ENCODE data around the gene NR6A1. TPM values are rescaled to one million over a fixed set of nuclear protein-coding genes. Genes with fewer than 3 reads are reported as not detected.

Gene NR6A1
- polyA plus RNA-seq, 2 donors: 0.68 to 1.4 TPM

GRCh38 chr9:124513376-124513994 lies 257.6 kb downstream of the NR6A1 start:
- H3K4me3 ChIP-seq (ENCODE audit: low read depth in 1 of 2, low read length in 2 of 2): no peak overlapping the region
- peaks cover 0 to 3% of the 10 kb centered on the region in 2 donors for H3K4me1 ChIP-seq (ENCODE audit: control insufficient read depth in 2 of 2, insufficient read depth in 2 of 2, low read length in 1 of 2)
- 30 to 40% methylated on average over 4 to 5 of the region's 5 CpGs for WGBS, 2 donors
- H3K27me3 ChIP-seq (ENCODE audit: control insufficient read depth in 1 of 2, insufficient read depth in 2 of 2, low read length in 2 of 2): no peaks in the 10 kb centered on the region
- H3K27ac ChIP-seq (ENCODE audit: low read depth in 2 of 2, low read length in 1 of 2): no peak overlapping the region
- H3K9me3 ChIP-seq (ENCODE audit: control insufficient read depth in 2 of 2, insufficient read depth in 1 of 2, low read depth in 1 of 2, low read length in 1 of 2): no peaks in the 10 kb centered on the region
- H3K36me3 ChIP-seq (ENCODE audit: control insufficient read depth in 2 of 2, insufficient read depth in 2 of 2, low read length in 1 of 2): no peaks in the 10 kb centered on the region

DNA sequence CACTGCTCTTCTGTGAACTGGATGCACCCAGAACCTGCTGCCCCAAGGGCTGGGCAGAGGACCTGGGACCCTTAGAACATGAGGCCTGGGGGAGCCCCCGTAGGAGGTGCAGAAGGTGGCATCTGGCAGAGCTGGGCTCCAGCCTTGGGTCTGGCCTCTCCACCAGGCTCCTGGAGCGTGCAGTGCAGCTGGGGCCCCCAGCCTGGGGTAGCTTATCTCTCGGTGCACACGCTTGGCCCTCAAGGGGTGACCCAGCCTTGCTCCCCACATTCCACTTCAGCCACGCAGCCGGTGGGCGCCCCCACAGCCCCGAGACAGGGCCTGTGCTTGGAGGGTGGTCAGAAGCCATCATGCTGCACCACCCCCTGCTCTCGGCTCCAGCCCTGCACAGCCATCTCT lies 258.3 kb downstream of the NR6A1 start:
- 77 to 79% methylated on average over 9 of the region's 9 CpGs for WGBS, 2 donors

GRCh38 chr9:124511891-124512805 lies 259.0 kb downstream of the NR6A1 start:
- 52 to 55% methylated on average over 21 to 23 of the region's 23 CpGs for WGBS, 2 donors
- Histone ChIP-seq H3K27ac (ENCODE audit: low read depth in 2 of 2, low read length in 1 of 2) (no peak overlapping the region), H3K36me3 (ENCODE audit: control insufficient read depth in 2 of 2, insufficient read depth in 2 of 2, low read length in 1 of 2) (no peaks in the 10 kb centered on the region), H3K27me3 (ENCODE audit: control insufficient read depth in 1 of 2, insufficient read depth in 2 of 2, low read length in 2 of 2) (no peaks in the 10 kb centered on the region), H3K4me3 (ENCODE audit: low read depth in 1 of 2, low read length in 2 of 2) (no peak overlapping the region), H3K9me3 (ENCODE audit: control insufficient read depth in 2 of 2, insufficient read depth in 1 of 2, low read depth in 1 of 2, low read length in 1 of 2) (no peaks in the 10 kb centered on the region), H3K4me1 (ENCODE audit: control insufficient read depth in 2 of 2, insufficient read depth in 2 of 2, low read length in 1 of 2) (peaks cover 0 to 3% of the 10 kb centered on the region in 2 donors)

More for the DNA sequence above, 258.3 kb downstream of the NR6A1 start:
- Histone ChIP-seq H3K36me3 (ENCODE audit: control insufficient read depth in 2 of 2, insufficient read depth in 2 of 2, low read length in 1 of 2) (no peaks in the 10 kb centered on the region), H3K4me3 (ENCODE audit: low read depth in 1 of 2, low read length in 2 of 2) (no peak overlapping the region), H3K27me3 (ENCODE audit: control insufficient read depth in 1 of 2, insufficient read depth in 2 of 2, low read length in 2 of 2) (no peaks in the 10 kb centered on the region), H3K4me1 (ENCODE audit: control insufficient read depth in 2 of 2, insufficient read depth in 2 of 2, low read length in 1 of 2) (peaks cover 0 to 3% of the 10 kb centered on the region in 2 donors), H3K27ac (ENCODE audit: low read depth in 2 of 2, low read length in 1 of 2) (no peak overlapping the region), H3K9me3 (ENCODE audit: control insufficient read depth in 2 of 2, insufficient read depth in 1 of 2, low read depth in 1 of 2, low read length in 1 of 2) (no peaks in the 10 kb centered on the region)

DNA sequence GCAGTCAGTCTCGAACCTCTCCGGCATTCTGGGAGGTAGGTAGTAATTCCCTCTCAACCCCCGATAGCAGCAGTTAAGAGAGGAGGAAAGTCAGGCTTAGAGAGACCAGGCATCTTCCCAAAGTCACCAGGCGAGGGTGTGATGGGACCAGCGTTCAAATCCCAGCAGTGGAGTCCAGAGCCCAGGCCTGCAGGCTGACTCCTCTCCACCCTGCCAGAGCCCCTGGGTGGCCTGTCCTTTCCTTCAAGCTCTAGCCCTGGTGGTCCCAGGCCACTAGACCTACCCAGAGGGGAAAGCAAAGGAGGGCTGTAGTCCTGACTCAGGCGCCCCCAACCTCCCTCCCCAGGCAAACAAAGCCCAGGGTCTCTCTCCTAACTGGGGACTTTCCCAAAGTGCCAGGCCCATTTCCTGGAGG lies 259.7 kb downstream of the NR6A1 start:
- Histone ChIP-seq H3K27me3 (ENCODE audit: control insufficient read depth in 1 of 2, insufficient read depth in 2 of 2, low read length in 2 of 2) (no peaks in the 10 kb centered on the region), H3K27ac (ENCODE audit: low read depth in 2 of 2, low read length in 1 of 2) (no peak overlapping the region), H3K36me3 (ENCODE audit: control insufficient read depth in 2 of 2, insufficient read depth in 2 of 2, low read length in 1 of 2) (no peaks in the 10 kb centered on the region), H3K9me3 (ENCODE audit: control insufficient read depth in 2 of 2, insufficient read depth in 1 of 2, low read depth in 1 of 2, low read length in 1 of 2) (no peaks in the 10 kb centered on the region), H3K4me3 (ENCODE audit: low read depth in 1 of 2, low read length in 2 of 2) (no peak overlapping the region), H3K4me1 (ENCODE audit: control insufficient read depth in 2 of 2, insufficient read depth in 2 of 2, low read length in 1 of 2) (peaks cover 0 to 3% of the 10 kb centered on the region in 2 donors)
- 79 to 86% methylated on average over 6 of the region's 6 CpGs for WGBS, 2 donors

DNA sequence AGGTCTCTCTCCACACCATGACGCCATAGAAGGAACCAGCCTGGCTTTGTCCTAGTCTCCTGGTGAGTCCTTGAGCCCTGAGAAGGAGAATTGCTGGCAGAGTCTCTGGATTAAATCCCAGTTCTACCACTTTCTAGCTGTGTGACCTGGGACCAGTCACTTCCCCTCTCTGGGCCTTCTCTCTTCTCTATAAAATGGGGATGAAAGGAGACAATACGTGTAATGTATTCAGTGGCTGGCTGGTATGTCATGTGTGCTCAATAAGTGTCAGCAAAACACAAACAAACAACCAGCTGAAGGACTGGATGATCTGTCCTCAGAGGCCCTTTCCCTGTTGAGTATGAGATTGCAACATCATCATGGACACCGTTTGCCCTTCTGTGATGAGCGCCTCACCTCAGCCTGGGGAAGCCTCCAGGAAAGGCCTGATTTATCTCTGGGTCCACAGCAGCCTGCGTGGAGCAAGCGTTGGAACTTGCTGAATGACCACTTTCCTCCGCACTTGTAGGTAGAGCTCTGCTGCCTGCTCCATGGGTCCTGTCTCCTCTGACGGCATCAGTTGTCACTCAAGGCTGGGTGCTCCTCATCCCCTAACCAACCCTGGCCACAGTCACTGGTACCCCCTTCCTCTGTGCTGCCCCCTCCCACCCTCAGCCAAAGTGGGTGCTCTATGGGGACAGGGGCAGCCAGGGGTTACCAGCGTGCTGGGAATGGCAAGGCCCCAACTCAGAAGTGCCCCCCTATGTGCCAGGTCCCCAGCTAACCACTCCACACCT lies 260.3 kb downstream of the NR6A1 start:
- Histone ChIP-seq H3K36me3 (ENCODE audit: control insufficient read depth in 2 of 2, insufficient read depth in 2 of 2, low read length in 1 of 2) (no peaks in the 10 kb centered on the region), H3K4me3 (ENCODE audit: low read depth in 1 of 2, low read length in 2 of 2) (no peak overlapping the region), H3K27me3 (ENCODE audit: control insufficient read depth in 1 of 2, insufficient read depth in 2 of 2, low read length in 2 of 2) (peaks cover 0 to under 1% of the 10 kb centered on the region in 2 donors), H3K27ac (ENCODE audit: low read depth in 2 of 2, low read length in 1 of 2) (no peak overlapping the region), H3K4me1 (ENCODE audit: control insufficient read depth in 2 of 2, insufficient read depth in 2 of 2, low read length in 1 of 2) (peaks cover 0 to 3% of the 10 kb centered on the region in 2 donors), H3K9me3 (ENCODE audit: control insufficient read depth in 2 of 2, insufficient read depth in 1 of 2, low read depth in 1 of 2, low read length in 1 of 2) (no peaks in the 10 kb centered on the region)
- WGBS, 2 donors: 77 to 78% methylated on average over 9 of the region's 9 CpGs

DNA sequence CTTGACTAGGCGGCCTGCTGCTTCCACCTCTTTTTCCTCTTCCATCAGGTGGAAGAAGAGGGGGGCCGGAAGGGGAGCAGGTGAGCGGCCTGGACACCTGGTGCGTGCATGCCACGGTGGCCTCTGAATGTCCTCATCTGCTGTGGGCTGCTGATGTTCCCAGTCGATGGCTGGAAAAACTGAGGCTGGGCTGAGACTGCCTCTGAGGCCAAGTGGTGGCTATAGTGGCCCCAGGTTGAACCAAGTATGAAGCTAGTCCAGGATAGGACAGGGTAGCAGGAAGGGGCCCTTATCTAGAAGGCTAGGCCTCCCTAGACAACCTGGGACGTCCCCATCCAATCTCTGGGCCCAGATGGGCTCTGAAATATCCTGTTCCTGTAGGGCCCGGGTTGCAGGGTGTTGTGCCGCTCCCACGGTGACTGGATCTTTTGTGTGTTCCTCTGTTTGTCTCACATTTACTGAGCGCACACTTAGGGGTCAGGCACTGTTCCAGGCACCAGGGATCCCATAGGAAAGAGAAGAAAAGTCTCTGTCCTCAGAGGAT lies 263.2 kb downstream of the NR6A1 start:
- WGBS, 2 donors: 89 to 91% methylated on average over 11 of the region's 11 CpGs
- Histone ChIP-seq H3K27ac (ENCODE audit: low read depth in 2 of 2, low read length in 1 of 2) (no peak overlapping the region), H3K27me3 (ENCODE audit: control insufficient read depth in 1 of 2, insufficient read depth in 2 of 2, low read length in 2 of 2) (peaks cover 0 to 23% of the 10 kb centered on the region in 2 donors)

GRCh38 chr9:124506931-124507879 lies 263.9 kb downstream of the NR6A1 start, which contains the start of gene NR5A1:
TSS of gene NR5A1 (minus strand) at chr9:124507399. CDS start at chr9:124503395, 4,004 bp downstream.
- WGBS, 2 donors: 94 to 96% methylated on average over 30 to 34 of the region's 34 CpGs
- no peaks in the 10 kb centered on the region for H3K36me3 ChIP-seq (ENCODE audit: control insufficient read depth in 2 of 2, insufficient read depth in 2 of 2, low read length in 1 of 2)
- no peak within 1 kb of the TSS for H3K4me3 ChIP-seq (ENCODE audit: low read depth in 1 of 2, low read length in 2 of 2)
- peaks cover 0 to 5% of the 10 kb centered on the region in 2 donors for H3K9me3 ChIP-seq (ENCODE audit: control insufficient read depth in 2 of 2, insufficient read depth in 1 of 2, low read depth in 1 of 2, low read length in 1 of 2)
- H3K4me1 ChIP-seq (ENCODE audit: control insufficient read depth in 2 of 2, insufficient read depth in 2 of 2, low read length in 1 of 2): peaks cover 10 to 12% of the 10 kb centered on the region in 2 donors
- peaks cover 0 to 26% of the 10 kb centered on the region in 2 donors for H3K27me3 ChIP-seq (ENCODE audit: control insufficient read depth in 1 of 2, insufficient read depth in 2 of 2, low read length in 2 of 2)
- H3K27ac ChIP-seq (ENCODE audit: low read depth in 2 of 2, low read length in 1 of 2): no peak within 1 kb of the TSS

More for the DNA sequence above, 263.2 kb downstream of the NR6A1 start:
- peaks cover 12% of the 10 kb centered on the region in 2 donors for H3K4me1 ChIP-seq (ENCODE audit: control insufficient read depth in 2 of 2, insufficient read depth in 2 of 2, low read length in 1 of 2)
- H3K36me3 ChIP-seq (ENCODE audit: control insufficient read depth in 2 of 2, insufficient read depth in 2 of 2, low read length in 1 of 2): no peaks in the 10 kb centered on the region
- peaks cover 0 to 4% of the 10 kb centered on the region in 2 donors for H3K9me3 ChIP-seq (ENCODE audit: control insufficient read depth in 2 of 2, insufficient read depth in 1 of 2, low read depth in 1 of 2, low read length in 1 of 2)
- no peak overlapping the region for H3K4me3 ChIP-seq (ENCODE audit: low read depth in 1 of 2, low read length in 2 of 2)

DNA sequence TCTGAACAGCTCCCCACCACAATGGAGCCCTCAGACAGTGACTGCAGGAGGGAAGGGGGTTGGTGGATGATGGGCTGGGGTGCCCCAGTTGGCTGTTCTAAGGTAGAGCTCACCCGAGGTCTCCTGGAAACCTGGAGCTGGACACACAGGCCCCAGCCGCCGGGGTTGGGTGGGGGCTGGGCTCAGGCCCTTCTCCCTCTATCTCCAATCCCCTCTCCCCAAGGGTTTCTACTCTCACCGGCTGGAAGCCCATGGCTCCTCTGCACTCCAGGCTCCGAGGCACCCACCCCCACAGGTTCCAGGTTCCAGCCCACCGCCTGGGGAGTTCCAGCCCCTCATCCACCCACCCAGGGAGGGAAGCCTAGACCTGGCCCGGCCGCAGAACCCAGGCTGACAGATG lies 264.7 kb downstream of the NR6A1 start:
- H3K4me3 ChIP-seq (ENCODE audit: low read depth in 1 of 2, low read length in 2 of 2): no peak overlapping the region
- H3K36me3 ChIP-seq (ENCODE audit: control insufficient read depth in 2 of 2, insufficient read depth in 2 of 2, low read length in 1 of 2): no peaks in the 10 kb centered on the region
- H3K4me1 ChIP-seq (ENCODE audit: control insufficient read depth in 2 of 2, insufficient read depth in 2 of 2, low read length in 1 of 2): peaks cover 9 to 12% of the 10 kb centered on the region in 2 donors
- H3K27me3 ChIP-seq (ENCODE audit: control insufficient read depth in 1 of 2, insufficient read depth in 2 of 2, low read length in 2 of 2): peaks cover 0 to 26% of the 10 kb centered on the region in 2 donors
- no peak overlapping the region for H3K27ac ChIP-seq (ENCODE audit: low read depth in 2 of 2, low read length in 1 of 2)
- peaks cover 0 to 5% of the 10 kb centered on the region in 2 donors for H3K9me3 ChIP-seq (ENCODE audit: control insufficient read depth in 2 of 2, insufficient read depth in 1 of 2, low read depth in 1 of 2, low read length in 1 of 2)
- 90% methylated on average over 6 to 8 of the region's 8 CpGs for WGBS, 2 donors

All from esophagus (tissue), 2 donors.